Caki2 (cell line): ENCODE results near the gene SERPINB6. TPM values are rescaled to one million over a fixed set of nuclear protein-coding genes. Genes with fewer than 3 reads are reported as not detected.
A peak's percentile ranks its signal among the peaks of the same experiment; 100 is the strongest.
"Not testable (repeated sequence)": the region's sequence is repeated elsewhere in the genome, so short reads cannot be mapped to it uniquely, and the experiment has no call there.

ENCODE experiments used
- DNase-seq: peaks from one replicate; pipeline ENCODE4 v3.0.0-alpha.2; 2015; ENCODE audit warnings: low read depth
- in situ Hi-C: cut with HindIII; loops from 2 replicates; pipeline ENCODE4 v1.10.0; 2016; ENCODE audit warnings: low sequenced_read_pairs, low pct_unique_long_range_greater_than_20kb, mixed read lengths
- total RNA-seq: library from RNA; depleted of rRNA; stranded (reverse); fragments of >200 nt; shearing (Covaris generic); gene quantifications from 2 replicates; pipeline ENCODE4 v1.2.3, GENCODE V29; 2014; ENCODE audit warnings: low replicate concordance

Gene SERPINB6
- total RNA-seq, 1 experiment from 2014 or later = 154 TPM

DNA sequence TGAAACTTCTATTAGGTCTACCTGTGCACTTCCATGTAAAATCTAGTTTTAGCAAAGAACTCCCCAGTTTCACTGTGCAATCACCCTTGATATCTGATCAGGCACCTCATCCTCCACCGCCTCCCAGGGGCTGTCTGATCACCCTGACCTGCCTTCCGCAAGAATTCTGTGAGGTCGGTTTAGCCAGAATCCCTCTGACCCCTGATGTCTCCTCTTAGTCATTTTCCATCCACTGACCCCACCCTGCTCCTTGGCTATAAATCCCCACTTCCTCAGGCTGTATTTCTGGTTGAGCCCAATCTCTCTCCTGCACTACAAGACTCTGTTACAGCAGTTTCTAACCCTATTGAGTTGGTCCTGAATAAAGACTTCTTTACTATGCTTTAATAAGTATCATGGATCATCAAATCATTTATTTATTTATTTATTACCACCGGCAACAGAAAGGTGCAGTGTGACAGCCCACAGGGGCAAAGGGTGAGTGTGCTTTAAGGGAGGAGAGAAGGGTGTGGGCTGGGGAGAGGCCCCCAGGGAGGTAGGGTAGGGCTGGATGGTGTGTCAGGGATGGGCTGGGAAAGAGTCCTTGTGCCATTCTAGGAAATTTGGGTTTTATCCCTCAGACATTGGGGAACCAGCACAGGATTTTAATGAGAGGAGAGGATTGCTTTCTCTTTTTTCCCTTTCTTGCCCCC lies 11.2 kb upstream of the SERPINB6 start:
- in situ Hi-C loops = no loop called here
- no peak for DNase-seq

DNA sequence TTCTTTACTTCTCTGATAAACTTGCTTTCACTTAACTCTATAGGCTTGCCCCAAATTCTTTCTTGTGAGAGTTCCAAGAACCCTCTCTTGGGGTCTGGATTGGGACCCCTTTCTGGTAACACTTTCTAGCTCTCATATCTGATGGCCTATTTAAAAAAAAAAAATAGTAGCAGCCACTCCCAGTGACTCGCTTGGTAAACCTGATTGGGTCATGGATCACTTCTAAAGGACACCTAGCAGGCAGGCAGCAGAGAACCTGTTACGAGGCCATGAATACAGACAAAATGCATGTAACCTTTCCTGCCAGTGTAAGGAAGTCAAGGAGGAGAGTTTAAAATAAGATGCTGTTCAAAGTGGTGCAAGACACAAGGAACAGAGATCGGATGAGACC lies 9.1 kb upstream of the SERPINB6 start:
- in situ Hi-C loops = no loop called here
- DNase-seq = no peak

DNA sequence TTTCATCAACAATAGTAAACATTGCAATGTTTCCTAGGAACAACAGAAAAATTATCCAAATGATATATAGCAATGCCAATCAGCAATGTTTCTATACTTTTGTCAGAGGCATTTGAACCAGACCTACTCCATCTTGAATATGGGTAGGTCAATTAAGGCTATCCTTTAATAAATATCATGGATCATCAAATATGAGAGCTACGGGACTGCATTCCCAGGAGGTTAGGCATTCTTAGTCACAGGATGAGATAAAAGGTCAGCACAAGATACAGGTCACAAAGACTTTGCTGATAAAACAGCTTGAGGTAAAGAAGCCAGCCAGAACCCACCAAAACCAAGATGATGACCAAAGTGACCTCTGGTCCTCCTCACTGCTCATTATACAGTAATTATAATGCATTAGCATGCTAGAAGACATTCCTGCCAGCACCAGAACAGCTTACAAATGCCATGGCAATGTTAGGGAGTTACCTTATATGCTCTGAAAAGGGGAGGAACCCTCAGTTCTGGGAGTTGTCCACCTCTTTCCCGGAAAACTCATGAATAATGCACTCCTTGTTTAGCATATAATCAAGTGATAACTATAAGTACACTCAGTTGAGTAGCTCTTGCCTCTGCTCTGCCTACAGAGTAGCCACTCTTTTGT lies 8.6 kb upstream of the SERPINB6 start:
- in situ Hi-C loops = no loop called here
- DNase-seq = no peak

DNA sequence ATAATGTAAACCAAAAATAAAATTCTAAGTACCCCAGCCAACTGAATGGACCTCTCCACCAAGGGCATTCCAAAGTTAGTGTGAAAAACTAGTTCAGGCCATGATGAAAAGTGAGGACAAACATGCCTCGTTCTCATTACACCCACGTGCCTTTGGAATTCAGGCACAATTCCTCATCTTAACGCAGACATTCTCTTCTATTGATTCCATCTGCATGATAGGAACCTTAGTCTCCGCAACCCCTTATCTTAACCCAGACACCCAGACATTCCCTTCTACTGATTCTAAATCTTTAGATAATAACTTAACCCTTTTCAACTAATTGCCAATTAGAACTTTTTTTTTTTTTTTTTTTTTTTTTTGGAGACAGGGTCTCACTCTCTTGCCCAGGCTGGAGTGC lies 7.6 kb upstream of the SERPINB6 start:
- in situ Hi-C loops = no loop called here
- no peak for DNase-seq

DNA sequence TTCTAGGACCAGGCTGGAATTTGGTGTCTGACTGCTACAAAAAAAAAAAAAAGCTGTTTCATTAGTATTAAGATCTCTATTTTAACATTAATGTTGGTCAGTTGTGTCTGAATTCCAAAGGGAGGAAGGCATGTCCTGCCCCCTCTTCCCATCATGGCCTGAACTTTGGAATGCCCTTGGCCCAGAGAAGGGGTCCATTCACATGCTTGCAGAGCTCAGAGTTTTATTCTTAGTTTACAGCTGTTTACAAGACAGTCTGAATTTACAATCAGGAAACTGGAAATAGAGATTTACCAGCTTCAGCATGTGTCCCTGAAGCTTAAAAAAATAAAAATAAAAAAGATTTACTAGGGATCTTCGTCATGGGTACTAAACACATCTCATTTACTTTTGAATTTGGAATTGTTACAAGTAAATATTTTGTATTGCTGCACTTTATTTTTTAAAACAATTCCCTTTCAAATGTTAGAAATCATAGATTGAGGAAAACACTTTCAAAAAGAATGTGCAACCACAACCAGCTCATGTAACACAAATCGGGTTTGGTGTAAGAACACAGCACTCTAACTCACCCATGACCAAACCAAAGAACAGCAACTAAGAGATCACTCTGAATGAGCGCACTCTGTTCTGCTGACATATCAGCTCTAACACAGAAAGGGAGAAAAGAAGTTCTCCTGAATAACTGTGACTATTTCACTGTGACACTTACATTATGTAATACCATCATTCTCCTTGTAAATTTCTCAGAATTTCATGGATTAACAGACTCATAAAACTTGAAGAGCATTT lies 6.6 kb upstream of the SERPINB6 start:
- no peak for DNase-seq
- in situ Hi-C loops = no loop called here

DNA sequence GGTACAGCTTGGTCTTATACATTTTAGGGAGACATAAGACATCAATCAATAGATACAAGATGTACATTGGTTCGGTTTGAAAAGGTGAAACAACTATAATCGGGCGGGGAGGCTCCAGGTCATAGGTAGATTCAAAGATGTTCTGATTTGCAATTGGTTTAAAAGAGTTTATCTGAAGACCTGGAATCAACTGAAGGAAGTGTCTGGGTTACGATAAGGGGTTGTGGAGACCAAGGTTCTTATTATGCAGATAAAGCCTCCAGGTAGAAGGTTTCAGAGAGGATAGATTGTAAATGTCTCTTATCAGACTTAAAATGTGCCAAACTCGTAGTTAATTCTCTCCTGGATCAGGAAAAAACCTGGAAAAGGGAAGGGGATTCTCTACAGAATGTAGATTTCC lies 5.9 kb upstream of the SERPINB6 start:
- DNase-seq = no peak
- in situ Hi-C loops = no loop called here

DNA sequence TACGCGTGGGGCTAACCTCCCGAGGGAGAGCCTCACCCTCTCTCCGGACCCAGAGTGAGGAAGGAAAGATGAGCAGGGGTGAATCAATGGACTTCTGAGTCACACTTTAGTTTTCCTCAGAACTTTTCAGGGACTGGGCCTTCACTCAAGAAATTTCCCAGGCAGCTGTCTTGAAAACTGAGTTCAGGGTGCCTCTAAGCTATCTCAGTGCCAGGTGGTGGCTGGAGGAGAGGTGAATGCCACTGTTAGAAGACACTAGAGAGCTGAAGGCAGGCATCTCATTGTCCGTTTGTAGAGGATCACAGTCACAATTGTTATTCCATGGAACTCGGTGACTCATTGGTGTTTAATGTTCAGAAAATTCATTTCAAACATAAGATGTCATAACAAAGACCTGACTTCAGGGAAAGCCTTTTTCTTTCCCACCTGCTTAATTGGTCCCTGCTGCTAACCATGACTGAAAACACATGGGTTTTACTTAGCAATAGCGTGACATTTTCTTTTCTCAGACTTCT lies 5.3 kb upstream of the SERPINB6 start:
- in situ Hi-C loops = no loop called here
- no peak for DNase-seq

DNA sequence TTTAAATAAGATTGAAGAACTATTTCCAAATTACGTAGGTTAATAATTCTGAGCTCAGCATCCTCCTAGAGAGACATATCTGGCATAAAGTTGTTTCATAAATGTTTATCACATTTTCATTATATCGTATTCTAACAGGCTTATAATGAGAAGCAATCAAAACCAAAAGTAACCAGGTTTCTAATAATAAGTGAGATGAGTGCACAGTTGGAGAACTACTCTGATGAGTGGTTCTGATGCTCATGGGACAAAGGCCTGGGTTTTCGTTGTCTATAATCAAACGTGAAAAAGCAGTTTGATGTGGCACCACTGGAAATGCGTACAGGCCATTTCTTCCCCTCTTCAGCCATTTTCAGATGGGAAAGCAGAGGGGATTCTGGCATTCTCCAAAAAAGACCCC lies 4.7 kb upstream of the SERPINB6 start:
- in situ Hi-C loops = no loop called here
- DNase-seq = no peak

DNA sequence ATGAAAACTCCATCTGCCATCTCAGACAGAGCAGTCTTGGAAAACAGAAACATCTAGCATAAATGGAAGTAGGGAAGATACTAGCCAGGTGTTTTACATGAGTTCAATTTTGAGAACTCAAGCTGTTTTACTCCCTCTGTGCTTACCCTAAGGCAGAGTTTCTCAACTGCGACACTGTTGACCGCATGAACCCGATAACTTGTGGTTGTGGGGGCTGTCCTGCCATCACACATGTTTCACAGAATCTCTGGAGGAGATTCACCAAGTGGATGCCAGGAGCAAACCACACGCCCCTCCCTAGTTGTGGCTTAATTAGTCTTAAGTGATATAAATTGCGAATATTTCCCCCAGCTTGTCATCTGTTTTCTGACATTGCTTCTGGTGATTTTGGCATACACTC lies 2.3 kb upstream of the SERPINB6 start:
- no peak for DNase-seq
- in situ Hi-C loops = no loop called here

DNA sequence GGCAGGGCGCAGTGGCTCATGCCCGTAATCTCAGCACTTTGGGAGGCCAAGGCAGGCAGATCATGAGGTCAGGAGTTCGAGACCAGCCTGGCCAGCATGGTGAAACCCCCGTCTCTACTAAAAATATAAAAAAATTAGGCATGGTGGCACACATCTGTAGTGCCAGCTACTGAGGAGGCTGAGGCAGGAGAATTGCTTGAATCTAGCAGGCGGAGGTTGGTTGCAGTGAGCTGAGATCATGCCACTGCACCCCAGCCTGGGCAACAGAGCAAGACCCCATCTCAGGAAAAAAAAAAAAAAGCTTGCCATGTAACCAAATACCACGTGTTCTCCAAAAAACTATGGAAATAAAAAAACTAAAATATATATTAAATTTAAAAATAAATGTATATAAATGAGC lies 1.8 kb upstream of the SERPINB6 start:
- in situ Hi-C loops, DNase-seq: not testable (repeated sequence)

DNA sequence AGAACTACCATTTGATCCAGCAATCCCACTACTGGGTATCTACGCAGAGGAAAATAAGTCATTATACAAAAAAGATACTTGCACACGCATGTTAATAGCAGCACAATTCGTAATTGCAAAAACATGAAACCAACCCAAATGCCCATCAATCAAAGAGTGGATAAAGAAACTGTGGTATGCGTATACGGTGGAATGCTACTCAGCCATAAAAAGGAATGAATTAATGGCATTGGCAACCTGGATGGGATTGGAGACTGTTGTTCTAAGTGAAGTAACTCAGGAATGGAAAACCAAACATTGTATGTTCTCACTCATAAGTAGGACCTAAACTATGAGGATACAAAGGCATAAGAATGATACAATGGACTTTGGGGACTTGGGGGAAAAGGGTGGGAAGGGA lies 1.3 kb upstream of the SERPINB6 start:
- in situ Hi-C loops, DNase-seq: not testable (repeated sequence)

DNA sequence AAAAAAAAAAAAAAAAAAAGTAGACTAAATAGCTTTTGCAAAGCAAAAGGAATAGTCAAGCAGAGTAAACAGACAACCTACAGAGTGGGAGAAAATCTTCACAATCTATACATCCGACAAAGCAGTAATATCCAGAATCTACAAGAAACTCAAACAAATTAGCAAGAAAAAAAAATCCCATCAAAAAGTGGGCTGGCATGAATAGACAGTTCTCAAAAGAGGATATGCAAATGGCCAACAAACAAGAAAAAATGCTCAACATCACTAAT lies 786 bp upstream of the SERPINB6 start:
- in situ Hi-C loops, DNase-seq: not testable (repeated sequence)

DNA sequence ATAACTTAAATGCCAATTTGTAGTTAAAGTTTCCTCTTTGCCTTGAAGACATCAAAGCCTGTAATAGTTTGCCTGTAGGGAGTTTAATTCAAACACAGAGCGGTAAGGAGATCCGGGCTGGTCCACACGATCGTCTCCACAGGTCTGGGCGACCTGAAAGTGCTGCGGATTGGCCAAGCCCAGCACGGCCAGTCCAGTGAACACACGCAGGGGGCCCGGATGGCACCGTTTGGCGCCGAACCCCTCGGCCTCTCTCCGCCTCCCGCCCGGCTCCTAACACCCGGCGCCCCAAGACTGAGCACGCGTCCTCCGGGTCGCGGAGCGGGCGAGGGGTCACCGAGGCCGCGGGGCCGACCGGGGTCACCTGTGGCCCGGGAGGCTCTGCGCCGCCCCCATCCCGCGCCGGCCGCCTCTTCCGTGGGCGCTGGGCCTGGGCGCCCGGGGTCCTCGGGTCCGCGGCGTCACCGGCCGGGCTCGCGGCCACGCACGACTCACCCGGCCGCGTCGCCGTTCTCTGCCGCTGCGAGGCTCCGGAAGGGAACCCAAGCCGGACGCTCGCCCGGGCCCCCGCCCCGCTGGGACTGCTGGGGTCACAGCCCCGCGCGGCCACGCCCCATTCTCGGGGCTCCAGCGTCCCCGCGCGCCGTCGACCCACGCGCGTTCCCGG lies 481 bp downstream of the SERPINB6 start:
- in situ Hi-C loops = no loop called here
- peak; percentile 56 for DNase-seq

DNA sequence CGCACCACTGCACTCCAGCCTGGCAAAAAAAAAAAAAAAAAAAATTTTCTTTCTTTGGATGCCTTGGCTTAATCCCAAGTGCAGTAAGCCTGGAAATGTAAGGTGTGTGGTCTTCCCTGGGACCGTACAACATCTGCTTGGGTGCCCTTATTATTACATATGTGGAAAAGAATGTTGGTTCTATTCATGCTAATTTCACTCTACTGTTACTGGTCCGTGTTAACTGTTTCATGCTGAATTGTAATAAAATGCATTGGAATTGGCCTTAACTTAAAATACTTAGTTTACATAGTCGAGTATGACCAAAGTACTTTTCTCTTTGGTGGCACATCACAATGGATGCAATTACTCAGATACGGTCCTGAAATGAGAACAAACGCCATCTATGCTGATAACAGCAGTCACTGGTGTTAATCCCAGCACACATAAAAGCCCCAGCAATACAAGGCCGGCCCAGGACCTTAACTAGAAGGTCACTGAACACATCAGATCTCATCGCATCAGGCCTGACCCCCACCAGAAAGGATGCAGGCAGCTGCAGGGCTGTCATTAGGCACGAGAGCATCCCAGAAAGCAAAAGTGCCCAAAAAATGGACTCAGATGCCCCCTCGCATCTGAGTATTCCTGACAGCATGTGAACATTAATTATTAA lies 1.2 kb downstream of the SERPINB6 start:
- in situ Hi-C loops = no loop called here

DNA sequence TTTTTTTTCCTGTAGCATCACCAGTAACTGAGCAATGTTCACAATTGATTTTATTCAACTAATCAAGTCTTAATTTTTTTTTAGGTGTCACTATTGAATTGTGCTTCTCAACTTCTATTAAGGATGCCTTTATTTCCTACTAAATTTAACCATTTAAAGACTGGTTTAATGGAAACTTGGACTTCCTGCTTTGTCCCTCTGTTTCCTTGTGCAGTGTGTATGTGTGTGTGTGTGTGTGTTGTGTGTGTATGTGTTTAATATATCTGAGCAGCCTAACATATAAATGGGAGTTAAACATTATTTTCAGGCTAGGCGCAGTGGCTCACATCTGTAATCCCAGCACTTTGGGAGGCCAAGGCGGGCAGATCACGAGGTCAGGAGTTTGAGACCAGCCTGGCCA lies 1.8 kb downstream of the SERPINB6 start:
- in situ Hi-C loops = no loop called here
- DNase-seq = no peak

More for the DNA sequence above, 1.2 kb downstream of the SERPINB6 start:
- no peak for DNase-seq

DNA sequence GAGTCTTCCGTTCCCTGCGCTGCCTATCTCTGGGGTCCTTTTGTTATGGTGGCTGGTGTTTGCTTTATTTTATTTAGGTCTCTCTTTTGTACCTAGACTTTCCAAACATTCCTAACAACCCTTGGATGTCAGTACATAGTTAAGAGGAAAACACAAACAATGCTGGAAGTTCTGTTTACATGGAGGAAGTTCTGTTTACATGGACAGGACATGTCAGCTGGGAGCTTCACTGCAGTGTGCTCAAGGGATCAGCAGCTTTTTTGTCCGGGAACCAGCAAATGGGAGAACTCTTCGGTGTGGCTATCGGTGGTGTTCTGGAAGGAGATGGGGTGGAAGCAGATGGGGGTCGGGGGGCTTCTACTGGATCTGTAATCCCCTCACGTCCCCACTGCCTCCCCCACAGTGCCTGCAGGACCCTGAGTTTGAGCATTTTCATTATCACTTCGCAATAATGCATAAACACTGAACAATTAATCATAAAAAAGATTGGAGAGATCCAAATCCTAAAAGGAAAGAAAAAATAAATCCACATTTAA lies 2.7 kb downstream of the SERPINB6 start:
- DNase-seq = no peak
- in situ Hi-C loops = no loop called here

DNA sequence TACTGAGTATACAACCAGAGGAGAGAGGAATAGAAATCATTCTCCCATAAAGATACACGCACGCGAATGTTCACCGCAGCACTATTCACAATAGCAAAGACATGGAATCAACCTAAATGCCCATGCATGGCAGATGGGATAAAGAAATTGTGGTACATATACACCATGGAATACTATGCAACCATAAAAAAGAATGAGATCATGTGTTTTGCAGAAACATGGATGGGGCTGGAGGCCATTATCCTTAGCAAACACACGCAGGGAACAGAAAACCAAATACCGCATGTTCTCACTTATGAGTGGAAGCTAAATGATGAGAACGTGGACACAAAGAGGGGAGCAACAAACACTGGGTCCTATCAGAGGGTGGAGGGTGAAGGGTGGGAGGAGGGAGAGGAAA lies 3.4 kb downstream of the SERPINB6 start:
- in situ Hi-C loops = no loop called here
- no peak for DNase-seq

DNA sequence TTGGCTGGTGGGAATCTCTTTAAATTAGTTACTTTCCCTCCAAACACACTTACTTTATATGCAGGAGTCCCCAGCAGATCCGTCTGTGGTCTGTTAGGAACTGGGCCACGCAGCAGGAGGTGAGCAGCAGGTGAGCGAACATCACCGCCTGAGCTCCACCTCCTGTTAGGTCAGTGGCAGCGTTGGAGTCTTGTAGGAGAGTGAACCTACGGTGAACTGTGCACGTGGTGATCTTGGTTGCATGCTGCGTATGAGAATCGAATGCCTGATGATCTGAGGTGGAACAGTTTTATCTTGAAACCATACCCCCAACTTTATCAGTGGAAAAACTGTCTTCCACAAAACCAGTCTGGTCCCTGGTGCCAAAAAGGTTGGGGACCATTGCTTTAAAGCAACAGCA lies 5.0 kb downstream of the SERPINB6 start:
- DNase-seq = no peak
- in situ Hi-C loops = no loop called here
